GM12864 (cell line): Measurements from ENCODE around the gene FGF12.
A peak's percentile ranks its signal among the peaks of the same experiment; 100 is the strongest.

ENCODE experiments used
- DNase-seq: peaks from one replicate; pipeline ENCODE4 v3.0.0-alpha.2; 2011; ENCODE audit warnings: low read depth
- H3K4me3 ChIP-seq: 2 replicates; pipeline ENCODE4 v1.5.1; 2011; ENCODE audit warnings: mild to moderate bottlenecking, low read depth, low read length, control low read depth
- TF ChIP-seq, protein P1 (sequence below): IDR thresholded peaks from 2 replicates; pipeline ENCODE4 v1.5.1; 2011; ENCODE audit warnings: low read depth, mild to moderate bottlenecking, moderate library complexity, low read length, control low read depth, inconsistent platforms; ENCODE audit errors: missing control alignments

FGF12 gene

DNA sequence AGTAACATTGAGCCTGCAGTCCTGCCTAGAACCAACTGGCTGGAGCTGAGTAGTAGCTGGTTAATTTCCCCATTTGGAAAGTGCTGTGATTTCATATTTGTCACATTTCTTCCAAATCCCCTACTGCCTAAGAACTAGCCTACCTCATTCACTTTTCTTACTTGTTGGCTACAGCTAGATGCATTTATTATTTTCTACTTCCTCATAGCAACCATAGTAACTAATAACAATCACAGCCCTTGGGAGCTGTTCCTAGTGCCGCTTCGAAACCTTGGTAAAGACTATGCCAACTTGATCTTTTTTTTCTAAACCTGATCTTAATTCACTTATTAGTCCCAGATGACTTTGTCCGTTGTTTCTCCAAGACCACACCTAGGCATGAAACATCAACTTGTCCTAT, 240.3 kb downstream of the FGF12 start:
- no peak for DNase-seq
- TF ChIP-seq, protein P1, sequence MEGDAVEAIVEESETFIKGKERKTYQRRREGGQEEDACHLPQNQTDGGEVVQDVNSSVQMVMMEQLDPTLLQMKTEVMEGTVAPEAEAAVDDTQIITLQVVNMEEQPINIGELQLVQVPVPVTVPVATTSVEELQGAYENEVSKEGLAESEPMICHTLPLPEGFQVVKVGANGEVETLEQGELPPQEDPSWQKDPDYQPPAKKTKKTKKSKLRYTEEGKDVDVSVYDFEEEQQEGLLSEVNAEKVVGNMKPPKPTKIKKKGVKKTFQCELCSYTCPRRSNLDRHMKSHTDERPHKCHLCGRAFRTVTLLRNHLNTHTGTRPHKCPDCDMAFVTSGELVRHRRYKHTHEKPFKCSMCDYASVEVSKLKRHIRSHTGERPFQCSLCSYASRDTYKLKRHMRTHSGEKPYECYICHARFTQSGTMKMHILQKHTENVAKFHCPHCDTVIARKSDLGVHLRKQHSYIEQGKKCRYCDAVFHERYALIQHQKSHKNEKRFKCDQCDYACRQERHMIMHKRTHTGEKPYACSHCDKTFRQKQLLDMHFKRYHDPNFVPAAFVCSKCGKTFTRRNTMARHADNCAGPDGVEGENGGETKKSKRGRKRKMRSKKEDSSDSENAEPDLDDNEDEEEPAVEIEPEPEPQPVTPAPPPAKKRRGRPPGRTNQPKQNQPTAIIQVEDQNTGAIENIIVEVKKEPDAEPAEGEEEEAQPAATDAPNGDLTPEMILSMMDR, result no peak
- H3K4me3 ChIP-seq, result no peak overlapping the region

DNA sequence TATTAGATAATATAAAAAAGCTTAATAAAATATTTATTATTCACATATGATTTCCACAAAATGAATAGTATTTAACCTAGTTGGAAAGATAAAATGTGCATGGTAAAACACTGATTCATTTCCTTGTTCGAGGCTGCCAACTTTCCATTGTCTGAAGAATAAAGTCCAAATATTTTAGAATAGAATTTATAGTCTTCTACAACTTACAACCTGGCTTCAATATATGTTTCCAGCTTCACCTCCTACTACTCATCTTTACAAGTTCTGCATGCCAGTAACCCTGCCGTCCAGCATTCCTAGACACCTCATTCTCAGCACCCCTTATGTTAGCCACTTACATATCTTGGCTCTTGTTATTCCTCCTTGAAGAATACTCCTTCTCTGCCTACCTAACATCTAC, 244.5 kb downstream of the FGF12 start:
- no peak overlapping the region for H3K4me3 ChIP-seq
- TF ChIP-seq, protein P1, result no peak
- DNase-seq, result no peak

DNA sequence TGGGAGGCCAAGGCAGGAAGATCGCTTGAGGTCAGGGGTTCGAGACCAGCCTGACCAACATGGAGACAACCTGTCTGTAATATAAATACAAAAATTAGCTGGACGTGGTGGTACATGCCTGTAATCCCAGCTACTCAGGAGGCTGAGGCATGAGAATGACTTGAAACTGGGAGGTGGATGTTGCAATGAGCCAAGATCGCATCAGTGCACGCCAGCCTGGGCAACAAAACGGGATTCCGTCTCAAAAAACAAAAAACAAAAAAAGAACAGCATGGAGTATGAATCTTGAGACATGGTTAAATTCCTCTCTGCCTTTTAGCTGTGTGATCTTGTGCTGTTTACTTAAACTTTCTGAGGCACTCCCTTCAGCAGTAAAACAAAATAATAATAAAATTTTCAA, 244.9 kb downstream of the FGF12 start:
- no peak for DNase-seq
- no peak overlapping the region for H3K4me3 ChIP-seq
- TF ChIP-seq, protein P1, result no peak

DNA sequence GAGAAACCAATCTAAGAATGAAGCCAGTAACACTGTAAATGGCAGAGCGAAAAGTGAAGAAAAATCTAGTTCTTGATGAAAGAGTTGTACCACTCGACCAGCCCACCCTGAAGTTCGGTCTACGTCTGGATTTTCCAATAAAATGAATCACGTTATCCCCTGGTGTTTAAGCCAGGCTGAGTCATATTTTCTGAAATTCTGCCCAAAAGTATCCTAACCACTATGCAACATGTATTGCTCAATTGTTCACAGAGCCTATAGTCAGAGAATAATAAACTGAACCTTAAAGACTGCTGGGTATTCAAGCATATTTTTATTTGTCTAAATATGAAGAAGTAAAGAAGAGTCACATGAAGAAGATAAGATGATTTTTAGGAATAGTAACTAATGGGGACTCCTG, 245.7 kb downstream of the FGF12 start:
- no peak for DNase-seq
- TF ChIP-seq, protein P1, result no peak
- H3K4me3 ChIP-seq, result no peak overlapping the region

DNA sequence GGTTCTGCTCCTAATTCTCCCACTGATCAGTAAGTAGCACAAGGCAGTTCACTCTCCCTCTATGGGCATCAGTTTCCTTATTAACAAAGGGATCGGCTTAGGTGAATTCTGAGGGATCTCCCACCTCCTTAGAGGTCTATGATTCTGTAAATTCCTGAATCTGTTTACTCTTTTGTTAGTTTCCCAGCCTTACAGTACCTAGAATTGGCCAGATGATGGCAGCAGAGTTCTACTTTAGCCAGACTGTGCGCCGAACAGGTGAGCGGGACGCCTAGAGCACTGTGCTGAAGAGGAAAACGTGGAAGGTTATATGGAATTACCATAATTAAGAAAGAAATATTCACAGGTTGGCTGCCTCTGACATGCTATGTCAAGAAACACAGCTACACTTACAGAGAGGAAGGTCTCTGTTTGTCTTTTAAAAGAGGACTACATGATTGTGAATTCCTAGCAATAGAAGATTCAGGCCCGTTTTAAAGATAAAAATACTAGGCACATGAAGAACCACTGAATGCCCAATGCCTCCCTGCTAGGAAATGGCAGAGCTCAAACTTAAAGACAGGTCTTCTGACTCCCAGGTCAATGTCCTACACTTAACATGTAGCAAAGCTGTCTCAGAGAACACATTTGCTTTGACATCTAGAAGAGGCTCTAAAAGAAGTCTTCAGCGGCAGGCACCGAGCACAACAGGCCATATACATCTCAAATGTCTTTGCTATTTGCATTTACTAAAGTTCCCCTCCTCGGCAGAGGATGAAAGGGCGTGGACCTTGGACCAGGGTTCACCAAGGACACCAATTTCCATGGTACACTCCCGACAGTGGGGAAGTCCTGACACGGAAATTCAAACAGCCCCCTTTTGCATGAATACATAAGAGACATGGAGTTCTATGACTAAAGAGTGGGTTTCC, 259.9 kb downstream of the FGF12 start:
- peak; percentile 15 for DNase-seq
- no peak overlapping the region for H3K4me3 ChIP-seq
- TF ChIP-seq, protein P1, result peak; percentile 77

DNA sequence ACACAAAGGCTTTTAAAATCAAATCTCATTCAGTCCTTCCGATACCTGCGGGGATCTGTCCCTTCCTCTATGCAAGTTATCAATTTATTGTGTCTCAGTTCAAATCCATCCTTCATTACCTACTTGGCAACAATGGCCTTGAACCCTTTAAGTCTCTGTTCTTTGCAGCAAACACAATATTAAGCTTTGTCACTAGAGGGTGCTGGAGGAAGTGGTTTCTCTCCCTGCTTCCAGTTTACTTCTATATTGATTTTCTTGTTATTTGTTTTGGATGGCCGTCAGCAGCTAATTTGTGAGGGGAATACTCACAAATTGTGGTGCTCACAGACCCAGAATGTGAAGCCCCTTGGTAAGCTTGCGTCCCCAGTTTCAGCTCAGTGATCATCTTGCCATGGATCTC, 278.3 kb downstream of the FGF12 start:
- no peak for DNase-seq

More for the DNA sequence above, 278.3 kb downstream of the FGF12 start:
- TF ChIP-seq, protein P1, result peak; percentile 31
- H3K4me3 ChIP-seq, result no peak overlapping the region
